GM21737 (cell line): Measurements from ENCODE around the gene RPL6.

Experiments
- ATAC-seq: cut with Tn5 transposase; IDR thresholded peaks from one replicate; pipeline ENCODE4 v1.9.1; 2021; ENCODE audit warnings: mild to moderate bottlenecking, moderate library complexity; ENCODE audit not compliant: unreplicated experiment

Gene RPL6

GRCh38 chr12:112380663-112381405 lies 28.6 kb downstream of the RPL6 start:
- no peak for ATAC-seq

DNA sequence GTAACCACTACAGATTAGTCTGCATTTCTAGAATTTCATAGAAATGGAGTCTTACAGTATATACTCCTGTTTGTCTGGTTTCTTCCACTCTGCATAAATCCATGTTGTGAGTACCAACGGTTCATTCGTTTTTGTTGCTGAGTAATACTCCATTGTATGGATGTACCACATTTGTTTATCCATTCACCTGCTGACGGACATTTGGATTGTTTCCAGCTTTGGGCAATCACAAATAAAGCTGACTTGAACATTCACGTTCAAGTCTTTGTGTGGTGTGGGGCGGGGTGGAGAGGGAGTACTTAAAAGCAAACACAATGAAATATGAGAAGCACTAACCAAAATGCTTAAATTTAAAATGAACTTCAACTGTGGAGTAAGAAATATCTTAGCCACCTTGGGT lies 34.3 kb downstream of the RPL6 start:
- no peak for ATAC-seq

- no peak for ATAC-seq
These were observed 35.2 kb downstream of the RPL6 start for GRCh38 chr12:112374166-112374740.

DNA sequence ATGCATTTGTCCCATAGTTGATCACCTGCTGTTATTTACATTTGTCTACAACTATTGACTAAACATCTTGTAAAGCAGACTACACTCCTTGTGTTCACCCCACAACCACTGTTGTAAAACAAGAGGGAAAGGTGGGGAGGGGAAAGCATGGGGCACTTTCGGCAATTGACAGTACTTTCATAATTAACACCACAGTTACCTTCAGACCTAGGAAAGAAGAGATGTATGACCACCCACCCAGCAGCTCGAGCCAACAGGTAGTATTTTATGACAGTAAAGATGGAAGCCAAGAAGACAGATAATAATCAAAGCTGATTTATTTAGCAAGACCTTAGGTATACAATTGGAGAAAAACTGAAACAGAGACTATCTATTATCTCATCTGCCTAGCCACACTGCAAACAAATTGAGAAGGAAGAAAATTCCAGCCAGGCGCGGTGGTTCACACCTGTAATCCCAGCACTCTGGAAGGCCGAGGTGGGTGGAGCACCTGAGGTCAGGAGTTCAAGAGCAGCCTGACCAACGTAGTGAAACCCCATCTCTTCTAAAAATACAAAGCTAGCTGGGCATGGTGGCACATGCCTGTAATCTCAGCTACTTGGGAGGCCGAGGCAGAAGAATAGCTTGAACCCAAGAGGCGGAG lies 38.4 kb downstream of the RPL6 start:
- no peak for ATAC-seq

DNA sequence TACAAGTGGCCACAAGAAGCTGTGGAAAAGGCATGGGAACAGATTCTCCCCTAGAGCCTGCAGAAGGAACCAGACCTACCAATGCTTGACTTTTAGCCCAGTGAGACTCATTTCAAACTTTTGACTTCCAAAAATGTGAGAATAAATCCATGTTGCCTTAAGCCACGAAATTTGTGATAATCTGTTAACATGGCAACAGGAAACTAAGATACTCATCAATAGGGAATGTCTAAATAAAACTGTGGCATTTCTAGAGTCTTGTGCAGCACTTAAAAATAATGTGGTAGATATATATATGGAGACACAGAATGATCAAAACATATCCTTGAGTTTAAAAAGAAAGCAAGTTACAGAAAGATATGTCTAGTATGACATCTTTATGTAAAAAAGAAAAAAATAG lies 39.2 kb downstream of the RPL6 start:
- no peak for ATAC-seq

DNA sequence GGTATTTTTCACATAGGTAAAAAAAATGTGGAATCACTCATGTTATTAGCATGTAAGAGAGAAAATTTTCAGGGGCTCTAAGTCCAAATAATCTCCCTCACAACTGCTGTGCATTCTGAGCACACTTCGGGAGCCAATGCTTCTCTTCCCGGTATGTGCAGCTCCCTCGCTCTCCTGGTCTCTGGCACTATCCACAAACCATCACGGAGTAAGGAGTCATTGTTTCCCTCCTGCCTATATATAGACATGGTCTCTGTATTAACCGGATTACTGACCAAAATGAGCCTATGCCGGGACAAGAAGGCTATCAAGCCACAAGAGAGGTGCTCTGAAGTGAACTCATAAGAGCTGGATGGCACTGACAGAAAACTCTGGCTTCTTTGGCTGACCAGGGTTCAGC lies 40.5 kb downstream of the RPL6 start:
- no peak for ATAC-seq

DNA sequence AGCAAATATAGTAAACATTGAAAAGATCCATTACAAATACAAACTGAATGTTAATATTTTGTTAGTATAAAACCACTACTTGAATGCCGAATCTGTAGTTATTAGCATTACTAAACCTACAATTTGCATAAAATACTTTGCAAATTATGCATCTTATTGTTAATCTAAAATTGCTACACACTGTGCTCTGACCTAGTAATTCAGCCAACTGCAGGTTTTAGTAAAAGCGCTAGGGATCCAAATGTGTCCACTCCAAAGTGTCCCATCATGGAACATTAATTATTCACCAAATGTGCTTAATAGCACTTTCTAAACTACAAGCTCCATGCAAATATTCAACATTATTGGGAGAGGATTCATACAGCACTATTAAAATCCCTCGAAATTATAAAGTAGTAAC lies 41.4 kb downstream of the RPL6 start:
- ATAC-seq = no peak

GRCh38 chr12:112362310-112362709 lies 47.1 kb downstream of the RPL6 start:
- no peak for ATAC-seq

DNA sequence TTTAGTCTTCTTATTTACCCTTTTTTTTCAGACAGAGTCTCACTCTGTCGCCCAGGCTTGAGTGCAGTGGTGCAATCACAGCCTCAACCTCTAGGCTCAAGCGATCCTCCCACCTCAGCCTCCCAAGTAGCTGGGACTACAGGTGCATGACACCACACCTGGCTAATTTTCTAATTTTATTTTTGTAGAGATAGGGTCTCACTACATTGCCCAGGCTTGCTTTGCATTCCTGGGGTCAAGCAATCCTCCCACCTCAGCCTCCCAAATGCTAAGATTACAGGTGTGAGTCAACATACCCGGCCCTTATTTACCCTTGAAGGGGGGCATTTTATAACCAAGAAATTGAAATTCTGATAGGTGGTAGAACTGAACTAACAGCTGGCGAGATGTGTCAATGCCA lies 48.1 kb downstream of the RPL6 start:
- ATAC-seq = no peak

- ATAC-seq = no peak
These were observed 50.1 kb downstream of the RPL6 start for GRCh38 chr12:112359290-112359689.

DNA sequence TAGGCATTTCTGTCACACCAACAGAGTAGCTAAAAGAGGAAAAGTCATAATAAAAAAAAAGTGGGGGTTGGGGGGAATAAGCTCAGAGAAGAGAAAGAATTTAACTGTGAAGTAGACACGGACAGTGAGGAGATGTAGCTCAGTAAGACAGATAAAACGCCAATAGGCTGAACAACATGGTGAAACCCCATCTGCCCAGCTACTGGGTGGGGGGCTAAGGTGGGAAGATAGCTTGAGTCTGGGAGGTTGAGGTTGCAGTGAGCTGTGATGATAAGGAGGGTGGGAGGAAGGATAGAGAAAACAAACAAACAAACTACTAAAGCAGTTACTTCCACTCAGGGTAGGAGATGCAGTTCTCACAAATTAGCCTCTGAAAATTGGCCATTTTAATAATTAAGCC lies 52.2 kb downstream of the RPL6 start:
- ATAC-seq = no peak
